ENCODE data around the gene GRM2. TPM values are rescaled to one million over a fixed set of nuclear protein-coding genes. Genes with fewer than 3 reads are reported as not detected.

Gene GRM2
- total RNA-seq, 2 experiments from 2014 or later = 0.37 to 0.46 TPM

DNA sequence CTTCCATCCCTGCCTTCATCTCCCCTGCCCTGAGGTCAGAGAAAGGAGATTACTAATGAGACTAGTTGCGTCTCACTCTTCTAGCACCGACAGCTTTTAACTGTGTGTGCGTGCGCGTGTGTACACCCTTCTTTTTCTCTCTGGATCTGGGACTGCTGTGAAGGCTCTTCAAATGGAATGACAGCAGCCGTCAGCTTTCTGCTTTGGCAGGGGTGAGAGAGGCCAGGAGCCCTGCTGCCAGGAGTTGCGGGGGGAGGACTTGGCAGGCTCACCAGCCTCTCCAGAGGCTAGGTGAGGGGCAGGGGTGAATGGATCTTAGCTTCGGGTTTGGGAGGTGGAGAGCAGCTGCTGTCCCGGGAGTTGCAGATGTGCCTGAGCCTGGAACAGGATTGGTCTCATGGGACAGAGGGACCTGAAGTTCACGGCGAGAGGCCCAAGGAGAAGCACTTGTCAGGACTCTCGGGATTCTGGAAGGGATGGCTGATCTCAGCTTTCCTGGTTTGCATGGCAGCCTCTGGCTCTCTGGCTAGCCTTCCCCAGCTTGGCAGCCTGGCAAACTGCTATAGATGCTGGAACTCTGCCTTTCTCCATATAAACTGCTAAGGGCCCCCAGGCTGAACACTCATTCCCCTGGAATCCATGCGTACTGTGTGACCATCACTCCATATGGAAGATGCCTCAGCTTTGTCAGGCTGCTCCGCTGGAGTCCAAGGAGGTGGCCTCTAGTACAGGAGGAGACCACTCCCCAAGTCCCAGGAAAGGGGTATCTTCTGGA is 19.2 kb upstream of the GRM2 start:
- Mint-ChIP-seq H3K4me1 (peaks cover 59% of the 10 kb centered on the region), H3K4me3 (no peak overlapping the region), H3K36me3 (peaks cover 36% of the 10 kb centered on the region), H3K27ac (peak overlapping the region; percentile 85), H3K9me3 (no peaks in the 10 kb centered on the region), H3K27me3 (no peaks in the 10 kb centered on the region)
- no peak for DNase-seq

DNA sequence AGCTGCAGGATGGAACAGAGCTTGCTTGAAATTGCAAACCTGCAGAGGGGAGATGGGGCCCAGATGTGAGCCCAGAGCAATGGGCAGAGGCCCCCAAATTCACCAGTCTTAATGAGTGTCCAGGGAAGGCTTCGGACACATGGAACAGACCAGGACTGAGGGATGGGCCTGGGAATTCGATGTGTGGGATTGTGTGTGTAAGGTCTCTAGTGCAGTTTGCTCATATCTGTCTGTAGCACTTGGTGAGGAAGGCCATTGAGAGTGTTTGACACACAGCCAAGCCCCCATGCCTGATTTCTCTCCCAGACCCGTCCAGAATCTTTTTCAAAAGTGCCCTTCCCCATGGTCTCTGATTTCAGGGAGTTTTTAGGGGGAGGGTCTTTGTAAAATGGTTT is 18.7 kb upstream of the GRM2 start:
- DNase-seq = no peak
- Mint-ChIP-seq H3K27ac (no peak overlapping the region), H3K27me3 (no peaks in the 10 kb centered on the region), H3K4me1 (peaks cover 53% of the 10 kb centered on the region), H3K4me3 (no peak overlapping the region), H3K9me3 (no peaks in the 10 kb centered on the region), H3K36me3 (peaks cover 31% of the 10 kb centered on the region)

DNA sequence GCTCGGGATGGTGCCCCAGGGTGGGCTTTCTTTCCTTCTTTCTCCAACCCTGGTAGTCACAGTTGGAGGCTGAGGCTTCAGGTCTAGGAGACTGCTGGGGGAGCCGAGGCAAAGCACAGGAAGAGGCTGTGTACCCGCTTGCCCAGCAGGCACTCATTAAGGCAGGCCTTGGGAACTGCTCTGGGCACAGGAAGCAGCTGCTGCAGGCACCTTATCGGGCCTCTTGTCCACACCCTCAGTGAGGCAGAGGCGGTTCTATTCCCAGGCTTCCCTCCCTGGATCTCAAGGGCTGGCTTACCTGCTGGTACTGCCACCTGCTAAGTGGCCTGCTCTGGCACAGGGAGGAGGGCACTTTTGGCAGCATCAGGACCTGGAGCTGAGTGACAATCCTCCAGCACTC is 15.8 kb upstream of the GRM2 start:
- no peak for DNase-seq
- Mint-ChIP-seq H3K27ac (no peak overlapping the region), H3K36me3 (peaks cover 23% of the 10 kb centered on the region), H3K4me3 (no peak overlapping the region), H3K9me3 (no peaks in the 10 kb centered on the region), H3K27me3 (no peaks in the 10 kb centered on the region), H3K4me1 (peaks cover 34% of the 10 kb centered on the region)

DNA sequence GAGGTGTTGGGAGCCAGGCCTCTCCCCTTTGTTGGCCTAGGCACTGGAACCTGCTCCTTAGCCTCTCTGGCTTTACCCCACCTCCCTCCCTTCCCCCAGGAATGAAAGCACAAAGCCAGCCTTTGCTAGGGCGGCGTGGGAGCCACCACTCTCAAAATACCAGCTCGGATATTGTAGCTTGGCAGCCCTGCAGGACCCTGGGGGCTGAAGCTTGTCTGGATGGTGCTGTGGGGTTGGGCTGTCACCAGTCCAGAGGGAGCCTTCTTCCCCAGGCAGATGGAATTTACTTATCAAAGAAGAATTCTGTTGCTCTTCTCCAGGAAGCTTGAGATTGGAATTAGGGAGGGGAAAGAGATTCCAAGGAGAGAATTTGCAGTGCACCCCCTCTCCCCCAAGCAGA is 14.9 kb upstream of the GRM2 start:
- peaks cover 26% of the 10 kb centered on the region for H3K4me1 Mint-ChIP-seq
- no peak for DNase-seq
- no peaks in the 10 kb centered on the region for H3K9me3 Mint-ChIP-seq
- H3K27me3 Mint-ChIP-seq = no peaks in the 10 kb centered on the region
- H3K36me3 Mint-ChIP-seq = peaks cover 17% of the 10 kb centered on the region
- no peak overlapping the region for H3K27ac Mint-ChIP-seq
- H3K4me3 Mint-ChIP-seq = no peak overlapping the region

DNA sequence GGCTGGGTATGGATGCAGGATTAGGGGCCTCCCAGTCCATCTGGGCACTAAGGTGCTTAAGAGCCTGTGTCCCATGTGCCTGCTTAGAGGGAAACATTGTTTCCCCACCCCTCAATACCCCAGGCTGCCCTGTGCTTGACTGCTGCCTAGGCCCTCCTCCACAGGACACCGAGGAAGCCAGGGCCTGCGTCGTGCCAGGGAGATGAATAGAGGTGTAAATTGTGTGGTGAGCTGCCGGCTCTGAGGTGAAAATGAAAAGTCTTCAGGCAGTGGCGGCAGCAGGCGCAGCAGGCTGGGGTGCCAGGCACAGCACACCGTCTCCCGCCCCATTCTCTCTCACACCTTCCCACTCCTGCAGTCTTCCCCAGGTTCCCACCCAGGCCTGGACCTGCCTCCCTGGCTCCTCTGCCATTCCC is 13.9 kb upstream of the GRM2 start:
- peaks cover 17% of the 10 kb centered on the region for H3K4me1 Mint-ChIP-seq
- H3K27ac Mint-ChIP-seq = no peak overlapping the region
- H3K4me3 Mint-ChIP-seq = no peak overlapping the region

DNA sequence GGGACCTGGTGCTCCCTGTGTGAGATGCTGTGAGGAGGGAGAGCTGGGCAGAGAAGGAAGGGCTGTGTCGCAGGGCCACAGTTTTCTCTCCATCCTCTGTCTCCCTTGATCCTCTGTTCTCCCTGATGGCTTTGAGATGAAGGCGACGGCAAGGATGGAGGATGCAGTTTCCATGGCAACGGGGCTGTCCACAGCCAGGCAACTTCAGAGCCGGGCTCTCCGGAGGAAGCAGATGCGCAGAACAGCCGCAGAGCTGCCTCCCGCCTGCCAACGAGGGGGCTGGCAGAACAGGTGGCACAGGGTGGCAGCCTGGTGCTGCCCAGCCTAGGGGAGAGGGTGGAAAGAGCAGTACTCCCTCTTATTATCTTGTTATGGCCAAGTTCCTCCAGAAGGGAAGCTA is 9.9 kb upstream of the GRM2 start:
- H3K4me1 Mint-ChIP-seq = peaks cover 4% of the 10 kb centered on the region
- DNase-seq = no peak
- H3K36me3 Mint-ChIP-seq = peaks cover 5% of the 10 kb centered on the region
- no peak overlapping the region for H3K4me3 Mint-ChIP-seq
- H3K9me3 Mint-ChIP-seq = no peaks in the 10 kb centered on the region
- H3K27me3 Mint-ChIP-seq = no peaks in the 10 kb centered on the region
- H3K27ac Mint-ChIP-seq = no peak overlapping the region

More for the DNA sequence above, 13.9 kb upstream of the GRM2 start:
- DNase-seq = no peak
- Mint-ChIP-seq H3K9me3 (no peaks in the 10 kb centered on the region), H3K27me3 (no peaks in the 10 kb centered on the region), H3K36me3 (peaks cover 10% of the 10 kb centered on the region)

DNA sequence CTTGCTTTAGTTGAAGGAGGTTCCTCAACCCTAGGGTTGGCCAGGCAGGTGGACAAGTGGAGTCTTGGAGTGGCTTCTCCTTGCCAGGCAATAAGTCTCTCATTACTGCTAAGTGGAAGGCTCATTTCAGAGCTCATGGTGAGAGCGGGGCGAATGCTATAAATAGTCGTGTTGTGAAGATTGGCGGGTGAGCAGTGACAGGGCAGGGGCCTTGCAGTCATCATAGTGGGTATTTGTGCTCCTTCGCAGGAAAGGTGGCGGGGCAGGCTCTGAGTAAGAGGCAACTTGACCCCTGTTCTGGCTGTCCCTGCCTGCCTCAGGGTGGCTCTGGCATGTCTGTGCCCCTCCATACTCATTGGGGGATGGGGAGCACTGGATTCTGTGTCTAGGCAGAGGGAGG is 8.7 kb upstream of the GRM2 start:
- H3K9me3 Mint-ChIP-seq = no peaks in the 10 kb centered on the region
- no peaks in the 10 kb centered on the region for H3K27me3 Mint-ChIP-seq
- DNase-seq = no peak
- no peak overlapping the region for H3K4me3 Mint-ChIP-seq
- peaks cover 4% of the 10 kb centered on the region for H3K4me1 Mint-ChIP-seq
- no peak overlapping the region for H3K27ac Mint-ChIP-seq
- peaks cover 5% of the 10 kb centered on the region for H3K36me3 Mint-ChIP-seq

DNA sequence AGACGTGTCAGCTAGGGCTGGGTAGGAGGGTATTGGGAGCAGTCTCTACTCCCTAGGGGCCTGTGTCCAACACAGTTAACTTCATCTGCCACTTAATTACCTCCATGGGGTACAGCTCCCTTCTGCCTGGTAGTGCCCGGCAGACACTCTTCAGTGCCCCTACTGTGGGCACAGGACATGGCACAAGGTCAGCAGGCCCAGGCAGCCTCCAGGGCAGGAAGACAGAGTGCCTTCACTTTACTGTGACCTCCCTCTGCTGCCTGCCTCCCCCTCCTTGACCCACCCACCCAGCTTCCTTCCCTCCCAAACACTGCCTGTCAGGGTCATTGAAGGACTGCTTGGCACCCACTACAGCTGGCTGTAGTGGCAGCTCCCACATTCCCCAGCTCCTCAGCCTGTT is 6.5 kb upstream of the GRM2 start:
- Mint-ChIP-seq H3K27me3 (no peaks in the 10 kb centered on the region), H3K4me3 (no peak overlapping the region), H3K36me3 (peaks cover 3% of the 10 kb centered on the region), H3K9me3 (no peaks in the 10 kb centered on the region), H3K27ac (no peak overlapping the region), H3K4me1 (peaks cover 2% of the 10 kb centered on the region)
- DNase-seq = no peak

DNA sequence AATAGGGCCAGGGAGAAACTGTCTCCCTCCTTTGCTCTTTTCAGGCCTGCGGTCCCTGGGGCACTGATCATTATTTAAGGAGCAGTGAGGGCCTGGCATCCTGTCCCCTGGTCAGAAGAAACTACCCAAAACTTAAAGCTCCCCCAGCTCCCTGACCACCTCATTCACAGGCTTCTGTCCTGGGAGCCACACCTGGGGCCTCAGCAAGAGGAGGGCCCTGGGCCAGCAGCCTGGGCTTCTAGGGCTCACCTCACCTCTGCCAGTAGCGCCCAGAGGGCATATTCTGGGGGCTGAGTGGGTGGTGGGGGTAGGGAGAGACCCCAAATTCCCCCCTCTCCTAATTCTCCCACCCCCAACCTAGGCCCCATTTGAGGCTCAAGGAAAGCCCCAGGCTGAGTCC is 4.7 kb upstream of the GRM2 start:
- Mint-ChIP-seq H3K4me1 (peaks cover 5% of the 10 kb centered on the region), H3K9me3 (no peaks in the 10 kb centered on the region), H3K27me3 (peaks cover under 1% of the 10 kb centered on the region), H3K4me3 (no peak overlapping the region), H3K27ac (no peak overlapping the region), H3K36me3 (peaks cover 2% of the 10 kb centered on the region)
- DNase-seq = no peak

DNA sequence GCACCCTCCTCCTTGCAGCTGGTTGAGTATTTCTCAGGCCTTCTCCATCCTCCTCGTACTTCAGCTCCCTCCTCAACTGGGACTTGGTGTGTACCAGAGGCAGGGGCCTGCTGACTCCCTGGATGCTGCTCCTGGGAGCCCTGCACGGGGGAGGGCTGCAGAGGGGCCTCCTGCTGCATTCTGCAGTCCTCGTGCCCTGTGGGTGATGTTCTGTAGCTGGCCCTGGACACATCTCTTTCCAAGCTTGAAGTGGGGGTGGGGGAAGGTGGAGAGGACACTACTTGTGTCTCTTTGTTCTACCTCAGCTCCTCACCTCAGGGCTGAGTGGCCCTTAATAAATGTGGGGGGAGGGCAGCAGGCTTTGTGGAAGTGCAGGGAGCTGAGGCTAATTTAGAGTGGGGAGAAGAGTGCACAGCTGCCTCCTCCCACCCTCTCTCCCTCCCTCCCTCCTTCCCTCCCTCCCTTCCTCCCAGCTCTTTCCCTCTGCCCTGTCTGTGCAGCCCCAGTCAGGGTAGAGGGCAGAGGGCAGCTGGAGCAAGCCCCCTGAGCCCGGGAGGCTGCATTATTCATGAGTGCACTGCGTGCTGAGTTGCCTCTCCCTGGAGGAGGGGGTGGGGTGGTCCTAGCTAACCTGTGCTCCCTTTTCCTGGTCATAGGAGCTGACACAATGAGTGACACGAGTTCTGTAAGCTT is 3.7 kb upstream of the GRM2 start:
- Mint-ChIP-seq H3K9me3 (no peaks in the 10 kb centered on the region), H3K36me3 (peaks cover 3% of the 10 kb centered on the region), H3K4me3 (no peak overlapping the region), H3K4me1 (peaks cover 9% of the 10 kb centered on the region), H3K27ac (no peak overlapping the region), H3K27me3 (peaks cover 5% of the 10 kb centered on the region)
- DNase-seq = no peak

DNA sequence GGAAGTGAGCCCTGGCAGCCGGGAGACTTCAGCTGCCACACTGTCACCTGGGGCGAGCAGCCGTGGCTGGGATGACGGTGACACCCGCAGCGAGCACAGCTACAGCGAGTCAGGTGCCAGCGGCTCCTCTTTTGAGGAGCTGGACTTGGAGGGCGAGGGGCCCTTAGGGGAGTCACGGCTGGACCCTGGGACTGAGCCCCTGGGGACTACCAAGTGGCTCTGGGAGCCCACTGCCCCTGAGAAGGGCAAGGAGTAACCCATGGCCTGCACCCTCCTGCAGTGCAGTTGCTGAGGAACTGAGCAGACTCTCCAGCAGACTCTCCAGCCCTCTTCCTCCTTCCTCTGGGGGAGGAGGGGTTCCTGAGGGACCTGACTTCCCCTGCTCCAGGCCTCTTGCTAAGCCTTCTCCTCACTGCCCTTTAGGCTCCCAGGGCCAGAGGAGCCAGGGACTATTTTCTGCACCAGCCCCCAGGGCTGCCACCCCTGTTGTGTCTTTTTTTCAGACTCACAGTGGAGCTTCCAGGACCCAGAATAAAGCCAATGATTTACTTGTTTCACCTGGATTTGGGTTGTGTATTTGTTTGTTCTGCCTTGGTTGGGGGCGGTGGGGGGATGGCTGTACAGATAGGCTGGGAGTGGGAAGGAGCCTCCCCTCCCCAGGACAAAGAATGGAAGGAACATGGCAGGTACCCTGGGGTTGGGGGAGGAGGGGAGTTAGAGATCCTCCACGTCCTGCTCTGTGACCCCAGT is 2.9 kb upstream of the GRM2 start:
- DNase-seq = no peak
- peaks cover 9% of the 10 kb centered on the region for H3K4me1 Mint-ChIP-seq
- H3K27me3 Mint-ChIP-seq = peaks cover 5% of the 10 kb centered on the region
- H3K4me3 Mint-ChIP-seq = no peak overlapping the region
- peaks cover 3% of the 10 kb centered on the region for H3K36me3 Mint-ChIP-seq
- H3K9me3 Mint-ChIP-seq = no peaks in the 10 kb centered on the region
- no peak overlapping the region for H3K27ac Mint-ChIP-seq

DNA sequence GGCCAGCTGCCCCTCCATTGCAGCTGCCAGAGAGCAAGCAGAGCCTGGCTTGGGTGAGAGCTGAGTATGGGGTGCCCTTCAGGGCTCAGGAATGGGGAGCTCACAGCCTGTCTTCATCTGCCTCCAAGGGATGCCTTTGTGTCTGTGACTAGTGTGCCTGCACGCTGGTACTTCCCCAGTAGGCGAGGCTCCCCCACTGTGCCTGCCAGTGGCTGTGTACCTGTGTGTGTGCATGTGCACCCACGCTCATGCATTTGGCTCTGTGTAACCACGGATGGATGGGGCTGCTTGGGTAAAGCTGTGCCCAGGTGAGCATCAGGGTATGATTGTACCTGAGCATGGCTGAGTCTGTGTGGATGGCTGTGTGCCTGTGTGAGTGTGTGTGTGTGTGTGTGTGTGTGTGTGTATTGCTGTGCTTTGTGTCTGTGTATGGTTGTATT is 2.3 kb upstream of the GRM2 start:
- no peaks in the 10 kb centered on the region for H3K9me3 Mint-ChIP-seq
- no peak overlapping the region for H3K4me3 Mint-ChIP-seq
- H3K36me3 Mint-ChIP-seq = peaks cover 3% of the 10 kb centered on the region
- no peak overlapping the region for H3K27ac Mint-ChIP-seq
- H3K4me1 Mint-ChIP-seq = peaks cover 9% of the 10 kb centered on the region
- peaks cover 5% of the 10 kb centered on the region for H3K27me3 Mint-ChIP-seq
- no peak for DNase-seq

DNA sequence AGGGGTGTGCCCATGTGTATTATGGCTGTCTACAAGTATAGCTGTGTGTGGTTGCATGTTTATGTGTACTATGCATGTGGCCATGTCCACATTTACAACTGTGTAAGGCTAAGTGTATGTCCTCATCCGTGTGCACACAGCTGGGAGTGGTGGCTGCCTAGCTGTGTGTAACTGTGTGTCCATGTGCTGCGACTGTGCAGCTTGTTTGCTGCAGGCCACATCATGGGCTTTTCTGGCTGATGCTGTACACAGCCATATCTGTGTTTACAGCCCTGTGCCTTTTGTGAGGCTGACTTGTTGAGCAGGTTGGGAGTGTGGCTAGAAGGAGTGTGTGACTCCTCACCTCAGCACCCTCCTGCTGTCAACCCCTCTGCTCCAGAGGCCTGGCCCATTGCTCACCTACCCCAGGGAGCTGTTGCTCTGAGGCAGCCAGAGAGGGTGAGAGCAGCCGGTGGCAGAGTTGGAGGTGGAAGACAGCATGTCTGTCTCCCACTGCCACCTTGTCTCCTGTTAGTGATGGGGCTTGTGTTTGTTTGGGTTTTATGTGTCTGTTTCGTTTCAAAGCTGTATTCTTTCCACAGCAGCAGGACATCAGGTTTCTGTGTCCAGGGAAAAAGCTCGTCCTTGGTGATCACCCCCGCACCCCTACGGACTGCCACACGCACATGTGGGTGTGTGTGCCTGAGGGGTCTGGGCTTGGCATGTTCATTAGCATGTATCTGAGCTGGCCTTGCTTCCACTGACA is 1.4 kb upstream of the GRM2 start:
- Mint-ChIP-seq H3K27me3 (peaks cover 5% of the 10 kb centered on the region), H3K27ac (no peak overlapping the region), H3K4me1 (peaks cover 14% of the 10 kb centered on the region), H3K4me3 (no peak overlapping the region), H3K9me3 (peaks cover 2% of the 10 kb centered on the region), H3K36me3 (peaks cover 6% of the 10 kb centered on the region)
- no peak for DNase-seq

DNA sequence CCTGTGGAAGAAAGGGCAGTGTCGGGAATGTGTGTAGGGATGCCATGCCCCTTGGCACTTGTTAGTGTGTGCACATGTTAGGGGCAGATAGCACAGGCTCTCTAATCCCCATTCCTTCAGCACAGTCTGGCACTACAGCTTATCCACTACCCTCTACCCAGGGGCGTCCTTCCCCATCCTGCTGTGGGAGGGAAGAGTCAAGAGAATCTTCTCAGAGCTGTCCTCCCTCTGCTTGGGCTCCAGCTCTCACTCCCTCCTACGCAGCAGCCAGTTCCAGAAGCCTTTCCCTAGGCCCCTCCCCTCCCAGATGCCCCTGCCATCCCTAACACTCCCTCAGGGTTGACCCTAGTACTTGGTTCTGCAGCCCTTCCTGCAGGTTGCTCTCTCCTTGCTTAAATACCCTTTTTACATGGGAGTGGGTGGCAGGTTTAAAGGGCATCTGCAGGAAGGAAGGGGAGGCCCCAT is 815 bp upstream of the GRM2 start:
- peaks cover 2% of the 10 kb centered on the region for H3K9me3 Mint-ChIP-seq
- no peak overlapping the region for H3K27ac Mint-ChIP-seq
- H3K4me1 Mint-ChIP-seq = peaks cover 14% of the 10 kb centered on the region
- peaks cover 6% of the 10 kb centered on the region for H3K36me3 Mint-ChIP-seq
- DNase-seq = no peak
- no peak overlapping the region for H3K4me3 Mint-ChIP-seq
- H3K27me3 Mint-ChIP-seq = peaks cover 5% of the 10 kb centered on the region

Measured in activated naive CD8-positive, alpha-beta T cell treated with anti-CD3 and anti-CD28 coated beads for 36 hours (primary cell).